ENCODE results near the gene IGSF10. TPM values are rescaled to one million over a fixed set of nuclear protein-coding genes. Genes with fewer than 3 reads are reported as not detected.
A peak's percentile ranks its signal among the peaks of the same experiment; 100 is the strongest.

IGSF10 gene
- total RNA-seq, 1 donor from 2014 or later = 3.1 TPM

DNA sequence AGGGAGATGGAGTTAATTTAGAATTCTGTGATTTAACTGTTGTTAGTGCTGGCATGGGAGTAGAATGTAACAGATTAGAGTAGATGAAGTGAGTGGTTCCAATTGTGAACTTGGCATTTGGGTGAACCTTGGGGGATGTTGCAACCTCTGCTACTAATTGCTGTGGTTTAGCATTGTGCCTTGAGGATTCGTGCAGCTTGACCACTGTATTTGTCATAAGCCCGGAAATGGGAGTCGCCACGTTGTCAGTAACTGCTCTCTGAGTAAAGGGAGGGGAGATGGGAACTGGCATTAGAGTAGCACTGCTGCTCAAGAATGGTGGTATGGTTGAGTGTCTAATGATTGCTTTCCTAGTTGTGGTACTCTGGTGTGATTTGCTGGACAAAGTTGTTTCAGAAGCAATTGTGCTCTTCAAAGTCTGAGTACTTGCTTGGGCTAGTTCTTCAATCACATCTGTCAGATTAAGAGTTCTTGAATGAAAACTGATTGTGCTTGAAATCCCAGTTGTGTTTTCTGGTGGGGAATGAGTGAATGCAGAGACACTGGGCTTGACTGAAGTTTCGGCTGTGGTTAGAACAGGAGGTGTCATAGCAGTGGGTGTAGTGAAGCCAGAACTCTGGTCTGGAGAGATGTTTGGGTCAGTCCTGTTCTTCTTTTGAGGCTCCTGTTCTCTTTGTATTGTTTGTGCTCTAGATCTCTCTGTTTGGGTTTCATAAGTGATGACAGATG, 15.4 kb downstream of the IGSF10 start:
- intact Hi-C loops (cut with micrococcal nuclease) = no loop called here
- no peak overlapping the region for H3K27ac ChIP-seq (replicated peaks)
- no peak overlapping the region for H3K4me3 ChIP-seq
- no peaks in the 10 kb centered on the region for H3K4me1 ChIP-seq
- TF ChIP-seq, protein P1, sequence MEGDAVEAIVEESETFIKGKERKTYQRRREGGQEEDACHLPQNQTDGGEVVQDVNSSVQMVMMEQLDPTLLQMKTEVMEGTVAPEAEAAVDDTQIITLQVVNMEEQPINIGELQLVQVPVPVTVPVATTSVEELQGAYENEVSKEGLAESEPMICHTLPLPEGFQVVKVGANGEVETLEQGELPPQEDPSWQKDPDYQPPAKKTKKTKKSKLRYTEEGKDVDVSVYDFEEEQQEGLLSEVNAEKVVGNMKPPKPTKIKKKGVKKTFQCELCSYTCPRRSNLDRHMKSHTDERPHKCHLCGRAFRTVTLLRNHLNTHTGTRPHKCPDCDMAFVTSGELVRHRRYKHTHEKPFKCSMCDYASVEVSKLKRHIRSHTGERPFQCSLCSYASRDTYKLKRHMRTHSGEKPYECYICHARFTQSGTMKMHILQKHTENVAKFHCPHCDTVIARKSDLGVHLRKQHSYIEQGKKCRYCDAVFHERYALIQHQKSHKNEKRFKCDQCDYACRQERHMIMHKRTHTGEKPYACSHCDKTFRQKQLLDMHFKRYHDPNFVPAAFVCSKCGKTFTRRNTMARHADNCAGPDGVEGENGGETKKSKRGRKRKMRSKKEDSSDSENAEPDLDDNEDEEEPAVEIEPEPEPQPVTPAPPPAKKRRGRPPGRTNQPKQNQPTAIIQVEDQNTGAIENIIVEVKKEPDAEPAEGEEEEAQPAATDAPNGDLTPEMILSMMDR (IDR thresholded peaks at IDR 0.05; ENCODE audit: borderline replicate concordance) = no peak
- peaks cover 47% of the 10 kb centered on the region for H3K27me3 ChIP-seq (ENCODE audit: low read depth)
- peaks cover 6% of the 10 kb centered on the region for H3K36me3 ChIP-seq
- no peaks in the 10 kb centered on the region for H3K9me3 ChIP-seq (replicated peaks)
- DNase-seq = no peak

DNA sequence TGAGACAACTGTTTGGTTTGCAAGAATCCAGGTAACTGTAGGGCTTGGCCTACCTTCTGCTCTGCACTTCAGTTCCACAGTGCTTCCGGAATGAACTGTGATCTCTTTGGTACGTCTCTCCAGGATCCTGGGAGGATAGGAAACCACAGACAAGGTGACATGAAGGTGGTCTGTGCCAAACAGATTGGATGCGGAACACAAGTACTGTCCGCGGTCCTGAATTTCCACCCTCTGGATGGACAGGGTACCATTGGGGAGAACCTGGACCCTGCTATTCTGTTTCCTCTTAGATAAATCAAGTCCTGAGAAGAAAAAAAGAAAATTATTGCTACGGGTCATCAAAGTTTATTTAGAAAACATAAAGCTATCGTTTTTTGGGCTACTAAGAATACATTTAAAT, 17.3 kb downstream of the IGSF10 start:
- H3K27ac ChIP-seq (replicated peaks) = no peak overlapping the region
- TF ChIP-seq, protein P1 (IDR thresholded peaks at IDR 0.05; ENCODE audit: borderline replicate concordance) = no peak
- no peak for DNase-seq
- no peak overlapping the region for H3K4me3 ChIP-seq
- H3K4me1 ChIP-seq = no peaks in the 10 kb centered on the region
- H3K27me3 ChIP-seq (ENCODE audit: low read depth) = peaks cover 46% of the 10 kb centered on the region
- peaks cover under 1% of the 10 kb centered on the region for H3K36me3 ChIP-seq
- no peaks in the 10 kb centered on the region for H3K9me3 ChIP-seq (replicated peaks)
- intact Hi-C loops (cut with micrococcal nuclease) = no loop called here

DNA sequence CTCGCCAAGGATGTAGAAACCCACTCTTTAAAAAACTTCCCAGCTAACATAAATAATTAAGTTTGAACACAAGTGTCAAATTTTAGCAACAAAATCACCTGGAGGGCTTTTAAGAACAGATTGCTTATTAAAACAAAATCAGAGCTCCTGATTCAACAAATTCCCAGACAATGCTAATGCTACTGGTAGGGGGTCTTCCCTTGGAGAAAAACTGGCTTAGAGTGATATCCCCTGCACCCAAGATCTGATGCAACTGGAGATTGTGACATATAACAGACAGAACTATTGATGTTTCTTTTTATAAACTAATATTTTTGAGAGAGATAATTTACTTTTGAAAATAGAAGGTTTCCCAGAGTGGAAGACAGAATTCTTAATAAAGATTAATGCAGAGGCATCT, 19.9 kb downstream of the IGSF10 start:
- TF ChIP-seq, protein P1 (IDR thresholded peaks at IDR 0.05; ENCODE audit: borderline replicate concordance) = no peak
- Histone ChIP-seq H3K27me3 (ENCODE audit: low read depth) (peaks cover 24% of the 10 kb centered on the region), H3K36me3 (no peaks in the 10 kb centered on the region), H3K4me1 (no peaks in the 10 kb centered on the region), H3K4me3 (no peak overlapping the region), H3K9me3 (replicated peaks) (no peaks in the 10 kb centered on the region), H3K27ac (replicated peaks) (no peak overlapping the region)
- intact Hi-C loops (cut with micrococcal nuclease) = no loop called here
- DNase-seq = no peak

DNA sequence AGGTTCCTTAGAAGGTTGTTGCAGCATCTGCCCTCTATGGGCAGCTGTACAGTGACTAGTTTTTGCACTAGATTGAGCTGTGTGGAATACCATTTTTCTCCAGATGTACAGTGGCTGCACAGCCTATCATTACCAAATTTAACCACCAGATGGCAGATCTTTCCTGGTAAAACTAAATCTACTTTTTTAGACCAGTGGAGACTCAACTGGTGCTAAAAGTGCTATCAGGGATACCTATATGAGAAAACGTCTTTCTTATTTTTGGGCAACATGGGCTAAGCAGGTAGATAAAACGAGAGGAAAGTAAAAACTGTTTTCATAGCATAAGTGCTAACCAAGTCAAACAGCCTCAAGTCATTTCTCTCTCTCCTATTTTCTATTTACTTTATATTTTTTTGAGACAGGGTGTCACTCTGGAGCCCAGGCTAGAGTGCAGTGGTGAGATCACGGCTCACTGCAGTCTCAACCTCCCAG, 21.2 kb downstream of the IGSF10 start:
- TF ChIP-seq, protein P1 (IDR thresholded peaks at IDR 0.05; ENCODE audit: borderline replicate concordance) = peak; percentile 87
- intact Hi-C loops (cut with micrococcal nuclease) = loop anchor here (5.0 kb wide), 2 partner anchors 403 to 478 kb away; no protein-coding TSS in a partner anchor
- H3K27me3 ChIP-seq (ENCODE audit: low read depth) = peaks cover 12% of the 10 kb centered on the region

DNA sequence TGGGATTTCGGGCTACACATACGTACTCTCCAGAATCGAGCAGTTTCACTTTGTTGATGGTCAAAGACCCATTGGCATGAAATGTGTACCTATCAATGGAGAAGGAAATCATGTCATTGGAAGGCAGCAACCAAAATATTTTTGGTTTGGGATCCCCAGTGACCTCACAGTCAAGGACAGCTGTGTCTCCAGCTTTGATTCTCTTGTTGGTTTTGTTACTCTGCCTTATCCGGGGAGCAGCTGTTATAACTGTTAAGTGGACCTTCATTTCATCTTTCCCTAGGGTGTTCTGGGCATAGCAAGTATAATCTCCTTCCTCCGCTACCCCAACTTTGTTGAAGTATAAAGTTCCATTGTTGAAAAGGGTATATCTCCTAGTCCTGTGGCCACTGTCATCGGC, 23.0 kb downstream of the IGSF10 start:
- H3K36me3 ChIP-seq = no peaks in the 10 kb centered on the region
- H3K27me3 ChIP-seq (ENCODE audit: low read depth) = peaks cover 2% of the 10 kb centered on the region
- TF ChIP-seq, protein P1 (IDR thresholded peaks at IDR 0.05; ENCODE audit: borderline replicate concordance) = no peak
- H3K27ac ChIP-seq (replicated peaks) = no peak overlapping the region
- no peak for DNase-seq
- no peak overlapping the region for H3K4me3 ChIP-seq
- H3K4me1 ChIP-seq = no peaks in the 10 kb centered on the region
- H3K9me3 ChIP-seq (replicated peaks) = no peaks in the 10 kb centered on the region
- intact Hi-C loops (cut with micrococcal nuclease) = loop anchor here (5.0 kb wide), 2 partner anchors 404 to 479 kb away; no protein-coding TSS in a partner anchor

More for the DNA sequence above, 21.2 kb downstream of the IGSF10 start:
- no peaks in the 10 kb centered on the region for H3K9me3 ChIP-seq (replicated peaks)
- no peaks in the 10 kb centered on the region for H3K4me1 ChIP-seq
- no peak for DNase-seq
- H3K36me3 ChIP-seq = no peaks in the 10 kb centered on the region
- H3K4me3 ChIP-seq = no peak overlapping the region
- no peak overlapping the region for H3K27ac ChIP-seq (replicated peaks)

Data from left ventricle myocardium inferior (tissue), 1 donor.